Endothelial cell of umbilical vein (primary cell): ENCODE data around the gene ADORA2A. TPM values are rescaled to one million over a fixed set of nuclear protein-coding genes. Genes with fewer than 3 reads are reported as not detected.

Experiments
- BruUV-seq: library from RNA; stranded (reverse); fragments of 400-500 nt; replicated peaks from 2 replicates; lab custom pipeline; 2021; lab: Mats Ljungman, UMichigan
- CTCF ChIA-PET: fragments of 300-600, 350-600 bp; sonication (Branson Sonifier 250); formaldehyde crosslinking; loops from one replicate; lab custom pipeline; 2021; ENCODE audit warnings: antibody characterized with exemption, inconsistent platforms; lab: Charles Lee
- POLR2A ChIA-PET: fragments of 300-600, 350-600 bp; sonication (Branson Sonifier 250); formaldehyde crosslinking; loops from one replicate; lab custom pipeline; 2021; ENCODE audit warnings: antibody characterized with exemption, inconsistent platforms; lab: Charles Lee
- DNase-seq: peaks from one replicate; pipeline ENCODE4 v3.0.0-alpha.2; 2011; ENCODE audit warnings: low read depth, low spot score
- FAIRE-seq: peaks from 2 replicates; lab custom pipeline; 2011; peaks lifted over from hg19 to GRCh38; lab: Jason Lieb, UNC
- H2AFZ ChIP-seq: 2 replicates; pipeline ENCODE4 v1.6.0; 2012; ENCODE audit warnings: low read depth, low read length, control low read depth, inconsistent platforms
- H3K27ac ChIP-seq: 2 replicates; pipeline ENCODE4 v1.5.1; 2011; ENCODE audit warnings: low read depth, mild to moderate bottlenecking, control low read depth, low read length, moderate library complexity; ENCODE audit not compliant: insufficient read depth
- H3K27me3 ChIP-seq, 2 experiments: 2 replicates each; pipeline versions ENCODE4 v1.6.0 to v1.6.1; 2011; ENCODE audit warnings: low read length in 2 of 2, mixed read lengths in 1 of 2; ENCODE audit not compliant: control insufficient read depth in 2 of 2, insufficient read depth in 2 of 2
- H3K36me3 ChIP-seq, 2 experiments: 2 replicates in 1 of 2; 3 replicates in 1 of 2; pipeline ENCODE4 v1.5.1; 2011; ENCODE audit warnings: low read length in 2 of 2, mild to moderate bottlenecking in 1 of 2, moderate library complexity in 1 of 2; ENCODE audit not compliant: control insufficient read depth in 2 of 2, insufficient read depth in 2 of 2; ENCODE audit errors: extremely low read depth in 1 of 2
- H3K4me1 ChIP-seq: 3 replicates; pipeline ENCODE4 v1.5.1; 2011; ENCODE audit warnings: mild to moderate bottlenecking, low read length; ENCODE audit not compliant: control insufficient read depth, insufficient read depth; ENCODE audit errors: extremely low read depth
- H3K4me2 ChIP-seq: 2 replicates; pipeline ENCODE4 v1.6.1; 2011; ENCODE audit warnings: low read length, control low read depth, mixed read lengths; ENCODE audit not compliant: insufficient read depth
- H3K4me3 ChIP-seq, 3 experiments: fragments of 200-600 bp in 1 of 3; sonication (generic), shearing (Covaris generic) in 1 of 3; replicated peaks in 1 of 3; 2 replicates each; pipeline ENCODE4 v1.5.1; 2011 to 2016; ENCODE audit warnings: control low read depth in 3 of 3, low read length in 3 of 3, mild to moderate bottlenecking in 2 of 3, inconsistent platforms in 1 of 3, low read depth in 1 of 3, moderate library complexity in 1 of 3; ENCODE audit not compliant: insufficient read depth in 1 of 3
- H3K79me2 ChIP-seq: 2 replicates; pipeline ENCODE4 v1.6.0; 2012; ENCODE audit warnings: low read length, inconsistent platforms; ENCODE audit not compliant: control insufficient read depth, insufficient read depth
- H3K9ac ChIP-seq: replicated peaks from 2 replicates; pipeline ENCODE3; 2011; ENCODE audit warnings: low read length, control low read depth; ENCODE audit not compliant: insufficient read depth; ENCODE audit errors: extremely low read depth
- H3K9me1 ChIP-seq: replicated peaks from 3 replicates; pipeline ENCODE4 v1.6.0; 2011; ENCODE audit warnings: mild to moderate bottlenecking, low read length; ENCODE audit not compliant: control insufficient read depth, insufficient read depth; ENCODE audit errors: extremely low read depth
- H3K9me3 ChIP-seq: replicated peaks from 2 replicates; pipeline ENCODE4 v1.5.1; 2012; ENCODE audit warnings: low read length, inconsistent platforms; ENCODE audit not compliant: control insufficient read depth, insufficient read depth
- H4K20me1 ChIP-seq: replicated peaks from 2 replicates; pipeline ENCODE3; 2011; ENCODE audit warnings: mild to moderate bottlenecking, low read length; ENCODE audit not compliant: control insufficient read depth, insufficient read depth; ENCODE audit errors: extremely low read depth
- CTCF ChIP-seq, 2 donors: IDR thresholded peaks; 1 replicate in 1 of 2; 2 replicates in 1 of 2; pipeline ENCODE4 v1.5.1; 2011; ENCODE audit warnings: low read length in 2 of 2, mild to moderate bottlenecking in 2 of 2, moderate library complexity in 2 of 2, control low read depth in 1 of 2, inconsistent platforms in 1 of 2, low read depth in 1 of 2; ENCODE audit not compliant: insufficient read depth in 1 of 2; ENCODE audit errors: extremely low read depth in 1 of 2
- EZH2 ChIP-seq: IDR thresholded peaks from 2 replicates; pipeline ENCODE4 v1.6.1; 2012; ENCODE audit warnings: borderline replicate concordance, low read depth, mild to moderate bottlenecking, moderate library complexity, low read length, inconsistent platforms; ENCODE audit not compliant: severe bottlenecking
- FOS ChIP-seq: IDR thresholded peaks from 2 replicates; pipeline ENCODE4 v1.6.1; 2011; ENCODE audit warnings: mild to moderate bottlenecking, low read length, moderate library complexity, borderline replicate concordance; ENCODE audit not compliant: insufficient read depth
- GATA2 ChIP-seq: IDR thresholded peaks from 2 replicates; pipeline ENCODE4 v1.7.0; 2011; ENCODE audit warnings: low read depth, mild to moderate bottlenecking, moderate library complexity, mixed read lengths, low read length; ENCODE audit not compliant: insufficient read length, insufficient read depth
- JUN ChIP-seq: IDR thresholded peaks from 2 replicates; pipeline ENCODE4 v1.6.1; 2011; ENCODE audit warnings: borderline replicate concordance, low read depth; ENCODE audit not compliant: insufficient read length, insufficient read depth
- MAX ChIP-seq: IDR thresholded peaks from 2 replicates; pipeline ENCODE4 v1.6.1; 2011; ENCODE audit not compliant: insufficient read depth, insufficient read length
- MYC ChIP-seq: IDR thresholded peaks from one replicate; pipeline ENCODE4 v1.6.1; 2011; ENCODE audit warnings: mild to moderate bottlenecking, low read depth, low read length
- POLR2A ChIP-seq: IDR thresholded peaks from 2 replicates; pipeline ENCODE4 v1.6.1; 2012; ENCODE audit warnings: low read depth, mild to moderate bottlenecking, control low read depth, low read length
- POLR2AphosphoS5 ChIP-seq: IDR thresholded peaks from 2 replicates; pipeline ENCODE4 v1.6.1; 2012; ENCODE audit warnings: low read depth, mild to moderate bottlenecking, control low read depth, low read length, moderate library complexity; ENCODE audit not compliant: insufficient read depth
- dilution Hi-C: fragments of 300-500 bp; cut with MboI; formaldehyde crosslinking; loops from one replicate; pipeline ENCODE4 v1.15.0; 2019; ENCODE audit warnings: low sequenced_read_pairs; ENCODE audit not compliant: extremely low pct_ligation_motif_present
- intact Hi-C: fragments of 100-400 bp; cut with micrococcal nuclease; formaldehyde crosslinking; loops from one replicate; pipeline ENCODE4 v1.10.0; 2022
- polyA plus RNA-seq, 4 experiments: library from polyadenylated mRNA; depleted of rRNA in 3 of 4; stranded (reverse) in 3 of 4; unstranded in 1 of 4; fragments of >200 nt; gene quantifications; 2 replicates each; pipeline versions ENCODE4 v1.2.1 to v1.2.3, GENCODE V29; 2011 to 2012; ENCODE audit warnings: missing spikeins in 1 of 4
- total RNA-seq: library from RNA; stranded (reverse); gene quantifications from 2 replicates; pipeline ENCODE4 v1.2.3, GENCODE V29; 2021

Gene ADORA2A
- total and polyA plus RNA-seq, 2 donors (not counting 3 experiments of a cell fraction or from before 2014, with no cell fraction given) = 20.0 to 33.1 TPM

- H3K9ac ChIP-seq = no peak overlapping the region
- ChIA-PET CTCF (interaction anchor here (1.2 to 2.2 kb wide), 6 partner anchors 33 to 88 kb away, joined by 4 to 10 read pairs (median 4); no protein-coding TSS in a partner anchor), POLR2A (no interaction called here)
- TF ChIP-seq POLR2A = no peak
- peak; percentile 49 for TF ChIP-seq FOS
- TF ChIP-seq CTCF (IDR thresholded peaks at IDR 0.05; ENCODE audit: extremely low read depth in 1 of 2, insufficient read depth in 1 of 2, low read depth in 1 of 2, low read length in 2 of 2) = no peak
- no peak for TF ChIP-seq POLR2AphosphoS5
- peak; percentile 17 for TF ChIP-seq JUN
- no peak for TF ChIP-seq GATA2
- TF ChIP-seq MAX = no peak
- no peak for TF ChIP-seq EZH2
- no peak for TF ChIP-seq MYC
- H3K4me3 ChIP-seq = no peak overlapping the region
- DNase-seq = peak; percentile 40
- no TSS peak for BruUV-seq
- no peak overlapping the region for H2AFZ ChIP-seq
- no peaks in the 10 kb centered on the region for H3K9me1 ChIP-seq
- FAIRE-seq = peak; percentile 82
- H3K36me3 ChIP-seq = peaks cover 0 to 3% of the 10 kb centered on the region in 2 experiments
- H4K20me1 ChIP-seq = no peaks in the 10 kb centered on the region
- H3K4me2 ChIP-seq = no peak overlapping the region
- H3K27me3 ChIP-seq = no peaks in the 10 kb centered on the region
- intact Hi-C loops (no loop called here), dilution Hi-C loops (no loop called here)
- H3K4me1 ChIP-seq = peaks cover 17% of the 10 kb centered on the region
- H3K79me2 ChIP-seq = no peaks in the 10 kb centered on the region
- peak overlapping the region; percentile 43 for H3K27ac ChIP-seq
- no peaks in the 10 kb centered on the region for H3K9me3 ChIP-seq
These were observed 6.5 kb downstream of the ADORA2A start for GRCh38 chr22:24433828-24434470.
